GM18519 (cell line): ENCODE data around the gene PVALEF.

ENCODE experiments used
- ATAC-seq: cut with Tn5 transposase; IDR thresholded peaks from one replicate; pipeline ENCODE4 v1.9.1; 2021; ENCODE audit warnings: mild to moderate bottlenecking, moderate library complexity; ENCODE audit not compliant: unreplicated experiment, low FRiP score

The PVALEF gene

DNA sequence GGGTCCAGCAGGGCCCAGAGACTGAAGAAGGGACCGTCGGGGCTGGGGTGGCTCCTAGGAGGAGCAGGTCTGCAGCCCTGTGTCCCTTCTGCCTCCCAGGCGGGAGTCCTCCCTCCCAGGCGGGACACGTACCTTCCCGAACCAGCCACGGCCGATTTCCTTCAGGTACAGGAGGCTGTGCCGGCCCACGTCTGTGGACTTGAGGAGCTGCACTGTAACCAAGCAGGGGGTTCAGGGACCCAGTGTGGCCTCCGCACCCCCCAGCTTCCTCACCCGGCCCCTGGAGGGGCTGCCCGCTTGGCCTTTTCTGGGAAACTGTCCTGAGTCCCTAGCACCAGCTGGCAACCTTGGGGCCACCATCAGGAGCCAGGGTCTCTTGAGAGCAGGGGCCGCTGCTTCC is 37.0 kb upstream of the PVALEF start:
- ATAC-seq, result no peak

DNA sequence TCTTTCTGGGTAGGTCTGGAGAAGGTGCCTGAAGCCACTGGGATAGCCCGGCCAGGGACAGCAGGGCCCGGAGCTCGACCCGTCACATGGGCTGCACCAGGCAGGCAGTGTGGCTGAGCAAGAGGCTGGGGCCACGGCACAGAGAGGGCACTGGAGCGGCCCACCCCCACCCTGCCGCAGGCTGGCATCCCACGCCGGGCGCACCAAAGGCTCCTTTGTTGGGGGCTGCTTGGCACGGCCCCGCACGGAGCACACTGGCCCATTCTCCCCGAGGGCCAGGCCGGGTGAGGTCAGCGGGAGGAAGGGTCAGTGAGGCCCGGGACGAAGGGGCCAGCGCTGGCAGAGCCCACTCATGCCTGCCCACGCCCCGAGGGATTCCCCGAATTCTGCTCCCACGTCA is 36.5 kb upstream of the PVALEF start:
- ATAC-seq, result no peak

GRCh38 chr17:81129289-81129688 is 36.0 kb upstream of the PVALEF start:
- no peak for ATAC-seq

- no peak for ATAC-seq
Observed at GRCh38 chr17:81129711-81130367, 35.5 kb upstream of the PVALEF start.

DNA sequence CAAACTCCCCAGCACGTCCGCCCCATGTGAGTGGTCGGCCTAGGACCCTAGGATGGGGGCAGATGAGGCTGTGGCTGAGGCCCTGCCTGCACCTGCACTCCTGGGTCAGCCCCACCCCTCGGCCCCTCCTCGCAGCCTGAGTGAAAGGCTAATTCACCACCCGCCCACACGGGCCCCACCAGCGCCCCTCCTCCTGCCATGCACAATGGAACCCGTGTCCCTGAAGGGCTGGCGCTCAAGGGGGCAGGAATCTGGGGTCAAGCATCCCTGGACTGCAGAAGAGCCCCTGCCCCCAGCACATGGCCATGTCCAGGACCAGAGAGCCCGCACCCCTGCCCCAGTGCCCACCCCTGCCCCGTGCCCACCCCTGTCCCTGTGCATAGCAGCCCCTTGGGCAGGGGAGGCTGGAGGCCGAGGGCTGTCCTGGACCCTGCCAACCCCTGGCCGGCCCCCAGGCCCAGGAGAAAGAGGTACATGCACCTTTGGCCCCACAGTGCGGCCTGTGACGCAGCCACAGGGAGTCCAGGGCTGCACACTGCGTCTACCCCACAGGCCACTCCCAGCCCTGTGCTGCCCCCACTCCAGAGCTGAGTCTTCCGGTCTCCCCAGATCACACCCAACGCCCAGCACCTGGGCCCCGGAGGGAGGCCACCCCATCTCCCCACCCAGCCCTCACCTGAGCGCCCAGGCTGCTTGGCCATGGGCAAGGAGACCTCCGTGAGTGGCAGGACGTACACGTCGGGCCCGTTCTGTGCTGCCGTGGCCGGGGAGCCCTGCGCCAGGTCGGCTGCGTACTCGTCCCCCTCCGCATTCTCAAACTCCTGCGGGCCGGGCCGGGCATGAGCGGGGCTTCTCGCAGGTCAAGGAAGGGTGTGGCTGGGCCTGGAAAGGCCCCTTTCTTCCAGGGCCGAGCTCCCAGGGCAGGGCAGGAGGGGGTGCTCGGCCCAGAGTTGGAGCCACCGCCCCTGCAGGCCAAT is 34.6 kb upstream of the PVALEF start:
- ATAC-seq, result no peak

DNA sequence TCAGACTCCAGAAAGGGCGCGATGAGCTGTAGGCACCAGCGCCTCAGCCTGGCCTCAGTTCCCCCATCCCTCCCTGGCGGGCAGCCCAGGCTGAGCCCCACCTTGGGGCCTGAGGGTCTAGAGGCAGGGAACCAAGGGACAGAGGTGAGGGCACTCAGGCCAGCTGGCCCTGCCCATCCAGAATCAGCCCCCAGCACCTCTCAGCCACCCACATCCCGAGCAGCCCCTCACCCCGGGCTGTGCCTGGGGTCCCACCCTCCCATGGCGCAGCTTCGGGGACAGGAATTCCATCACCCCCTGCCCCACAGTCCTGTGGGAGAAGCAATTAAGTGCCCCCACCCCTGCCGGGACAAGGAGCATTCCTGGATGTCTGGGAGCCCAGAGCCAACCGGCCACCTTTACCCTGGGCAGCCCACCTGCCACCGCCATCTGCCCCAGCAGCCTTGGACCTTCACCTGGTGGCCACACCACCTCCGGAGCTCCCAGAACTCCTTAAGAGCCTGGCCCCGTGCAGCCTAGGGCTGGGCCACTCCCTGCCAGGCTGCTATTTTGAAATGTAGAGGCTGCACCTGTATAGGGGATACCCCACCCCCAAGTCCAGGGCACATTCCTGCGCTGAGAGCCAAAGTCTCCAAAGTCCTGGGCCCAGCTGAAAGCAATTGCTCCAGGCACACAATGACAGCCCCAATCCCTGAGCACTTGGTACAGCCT is 33.7 kb upstream of the PVALEF start:
- ATAC-seq, result no peak

- no peak for ATAC-seq
Observed at GRCh38 chr17:81132197-81132540, 33.1 kb upstream of the PVALEF start.

DNA sequence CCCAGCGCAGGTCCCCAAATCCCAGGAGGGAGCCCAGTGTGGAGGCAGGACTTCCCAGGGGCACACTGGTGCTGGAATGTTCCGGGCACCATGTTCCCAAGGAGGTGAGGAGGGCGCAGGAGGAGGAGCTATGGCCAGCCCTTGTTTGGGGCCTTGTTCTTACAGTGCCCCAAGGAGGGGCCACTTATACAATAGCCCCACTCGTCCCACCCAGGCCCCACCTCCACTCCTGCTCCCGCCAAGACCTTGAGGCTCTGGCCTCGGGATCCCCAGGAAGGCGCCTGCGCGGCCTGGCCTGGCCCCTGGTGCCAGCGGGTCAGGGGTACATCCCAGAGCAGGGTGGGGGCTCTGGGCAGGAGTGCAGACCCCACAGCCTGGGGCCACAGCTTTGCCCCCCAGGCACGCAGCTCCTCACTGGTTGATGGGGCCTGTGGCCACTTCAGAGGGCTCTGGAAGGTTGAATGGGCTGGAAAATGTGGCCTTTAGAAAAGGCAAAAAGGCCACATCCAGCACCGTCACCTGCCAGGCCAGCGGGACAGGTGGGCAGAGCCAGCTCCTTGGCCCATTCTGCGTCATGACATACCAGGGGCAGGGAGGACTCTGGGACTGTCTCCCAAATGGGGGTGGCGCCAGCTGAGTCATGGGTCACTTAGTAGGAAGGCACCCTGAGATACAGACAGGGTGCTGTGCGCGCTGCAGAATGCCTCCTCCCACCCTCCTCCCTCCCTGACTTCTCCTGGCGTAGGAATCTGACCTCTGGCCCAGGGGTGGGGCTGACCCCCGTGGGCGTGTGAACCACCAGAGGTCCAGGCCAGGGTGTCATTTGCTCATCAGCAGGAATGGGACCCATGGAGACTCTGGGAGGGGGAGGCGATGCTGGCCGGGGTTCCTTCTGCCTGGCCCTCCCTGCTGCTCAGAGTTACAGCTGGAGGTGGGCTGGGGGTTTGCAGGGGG is 32.3 kb upstream of the PVALEF start:
- ATAC-seq, result no peak

- ATAC-seq, result no peak
Observed at GRCh38 chr17:81134064-81134781, 31.1 kb upstream of the PVALEF start.

- ATAC-seq, result no peak
Observed at GRCh38 chr17:81135505-81136278, 29.6 kb upstream of the PVALEF start.

DNA sequence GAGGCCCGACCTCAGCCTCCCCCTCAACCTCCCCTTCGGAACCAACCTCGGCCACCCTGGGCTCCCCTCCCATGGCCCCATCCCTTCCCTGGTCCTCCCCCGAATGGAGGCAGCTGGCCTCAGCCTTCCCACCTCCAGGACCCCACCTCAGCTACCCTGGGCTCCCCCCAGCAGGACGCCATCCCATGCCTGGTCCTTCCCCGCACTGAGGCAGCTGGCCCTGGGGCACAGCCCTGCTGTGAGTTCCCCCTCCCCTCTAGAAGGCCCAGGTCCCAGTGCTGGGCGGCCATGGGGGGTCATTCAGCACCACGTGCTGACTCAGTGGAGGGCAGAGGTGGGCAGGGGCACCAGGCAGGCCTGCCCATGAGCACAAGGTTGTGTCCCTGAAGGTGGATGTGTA is 28.9 kb upstream of the PVALEF start:
- no peak for ATAC-seq

GRCh38 chr17:81137248-81137647 is 28.1 kb upstream of the PVALEF start:
- no peak for ATAC-seq

DNA sequence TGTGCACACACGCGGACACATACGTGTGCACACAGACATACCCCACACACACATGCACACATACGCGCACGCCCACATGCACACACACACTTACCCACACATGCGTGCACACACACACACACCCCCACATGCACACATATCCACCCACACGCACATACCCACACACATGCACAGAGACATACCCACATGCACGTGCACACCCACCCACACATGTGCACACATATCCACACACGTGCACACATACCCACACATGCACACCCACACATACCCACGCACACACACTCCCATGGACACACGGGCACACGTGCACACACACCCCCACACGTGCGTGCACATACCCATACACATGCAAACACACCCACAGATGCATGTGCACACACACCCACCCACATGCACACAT is 27.2 kb upstream of the PVALEF start:
- ATAC-seq, result no peak

GRCh38 chr17:81138500-81138899 is 26.8 kb upstream of the PVALEF start:
- ATAC-seq, result no peak

GRCh38 chr17:81139428-81139827 is 25.9 kb upstream of the PVALEF start:
- no peak for ATAC-seq

- no peak for ATAC-seq
Observed at GRCh38 chr17:81140018-81140417, 25.3 kb upstream of the PVALEF start.

DNA sequence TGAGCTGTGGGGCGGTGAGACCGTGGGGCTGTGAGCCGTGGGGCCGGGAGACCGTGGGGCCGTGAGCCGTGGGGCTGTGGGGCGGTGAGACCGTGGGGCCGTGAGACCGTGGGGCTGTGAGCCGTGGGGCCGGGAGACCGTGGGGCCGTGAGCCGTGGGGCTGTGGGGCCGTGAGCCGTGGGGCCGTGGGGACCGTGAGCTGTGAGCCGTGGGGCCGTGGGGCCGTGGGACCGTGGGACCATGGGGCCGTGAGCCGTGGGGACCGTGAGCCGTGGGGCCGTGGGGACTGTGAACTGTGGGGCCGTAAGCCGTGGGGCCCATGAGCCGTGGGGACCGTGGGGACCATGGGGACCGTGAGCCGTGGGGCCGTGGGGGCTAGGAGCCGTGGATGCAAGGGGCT is 24.6 kb upstream of the PVALEF start:
- ATAC-seq, result no peak

DNA sequence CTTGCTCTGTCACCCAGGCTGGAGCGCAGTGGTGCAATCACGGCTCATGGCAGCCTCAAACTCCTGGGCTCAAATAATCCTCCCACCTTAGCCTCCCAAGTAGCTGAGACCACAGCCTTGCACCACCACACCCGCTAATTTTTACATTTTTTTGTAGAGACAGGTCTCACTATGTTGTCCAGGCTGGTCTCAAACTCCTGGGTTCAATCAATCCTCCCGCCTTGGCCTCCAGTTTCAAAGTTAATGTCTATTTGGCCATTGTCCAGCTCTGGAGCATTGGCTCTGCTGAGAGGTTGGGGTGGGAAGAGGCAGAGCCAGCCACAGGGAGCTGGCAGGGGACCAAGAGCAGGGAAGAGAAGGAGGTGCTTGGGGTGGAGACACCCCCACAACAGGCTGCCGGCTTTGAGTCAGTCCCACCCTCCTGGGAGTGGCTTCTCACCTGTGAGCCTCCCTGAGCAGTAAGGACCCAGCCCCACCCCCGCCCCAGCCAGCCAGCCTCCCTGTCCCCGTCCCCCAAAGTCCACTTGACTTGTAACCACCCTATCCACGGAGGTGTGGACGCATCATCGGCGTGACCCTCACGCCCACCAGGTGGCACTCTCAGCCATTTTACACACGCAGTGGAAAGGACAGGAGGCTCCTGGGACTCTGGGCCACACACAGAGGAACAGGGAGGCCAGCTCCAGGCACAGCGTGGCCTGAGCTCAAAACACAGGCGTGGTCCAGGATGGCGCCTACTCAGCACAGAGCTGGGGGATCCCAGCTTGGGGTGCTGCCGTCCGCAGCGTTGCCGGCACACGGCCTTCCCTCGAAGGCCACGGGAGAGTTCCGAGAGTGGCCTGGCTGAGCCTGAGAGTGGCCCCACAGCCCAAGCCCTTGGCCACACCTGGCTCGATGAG is 22.8 kb upstream of the PVALEF start:
- ATAC-seq, result no peak
